ENCODE results near the gene NOS1AP. TPM values are rescaled to one million over a fixed set of nuclear protein-coding genes. Genes with fewer than 3 reads are reported as not detected.

NOS1AP gene
- total RNA-seq, 1 experiment from 2014 or later: 2.6 TPM

DNA sequence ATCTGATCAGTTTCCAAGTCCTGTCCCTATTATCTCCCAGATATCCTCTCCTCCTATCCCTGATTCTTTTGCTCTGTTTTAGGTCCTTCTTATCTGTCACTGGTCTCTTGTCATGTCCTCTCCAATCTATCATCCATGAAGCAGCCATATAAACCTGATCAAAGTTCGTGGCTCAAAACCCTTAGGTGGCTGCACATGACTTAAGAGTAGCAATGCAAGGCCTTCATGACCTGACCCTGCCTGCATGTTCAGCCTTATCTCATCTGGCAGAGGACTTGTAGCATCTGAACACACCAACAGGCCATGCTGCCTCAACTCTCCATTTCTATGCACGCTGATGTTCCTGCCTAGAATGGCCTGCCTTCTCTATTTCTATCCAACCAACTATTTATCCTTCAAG lies 65.2 kb downstream of the NOS1AP start:
- H3K9me2 ChIP-seq (replicated peaks; ENCODE audit: low read length): no peaks in the 10 kb centered on the region
- CTCF ChIA-PET: no interaction called here

DNA sequence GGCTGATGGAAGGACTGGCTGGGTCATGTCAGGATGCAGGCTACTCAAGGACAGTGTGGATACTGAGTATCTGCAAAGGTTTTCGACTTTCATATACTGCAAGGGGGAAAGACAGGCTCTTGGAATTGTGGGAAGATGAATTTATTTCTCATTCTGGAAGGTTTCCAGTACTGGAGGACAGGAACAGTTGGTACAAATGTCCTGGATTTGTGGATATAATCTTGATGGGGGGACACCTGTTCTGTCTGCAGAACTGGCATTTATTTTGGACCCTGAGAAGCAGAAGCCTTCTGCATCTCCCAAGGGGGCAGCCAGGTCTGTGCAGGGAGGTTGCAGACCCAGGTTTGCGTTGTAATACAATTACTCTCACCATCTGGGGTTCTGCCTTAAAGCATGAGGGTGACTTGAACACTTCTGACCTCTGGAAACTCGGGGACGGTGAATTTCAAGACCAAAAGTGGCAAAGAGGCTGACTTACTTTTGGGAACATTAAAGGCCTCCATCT lies 65.8 kb downstream of the NOS1AP start:
- H3K9me3 ChIP-seq (ENCODE audit: low read length): no peaks in the 10 kb centered on the region
- H3K4me1 ChIP-seq (ENCODE audit: insufficient read depth, low read length): peaks cover 46% of the 10 kb centered on the region
- H2AFZ ChIP-seq (ENCODE audit: low read length): no peak overlapping the region
- H3K4me2 ChIP-seq (ENCODE audit: low read length): no peak overlapping the region
- no peaks in the 10 kb centered on the region for H4K20me1 ChIP-seq (ENCODE audit: low read length)
- intact Hi-C loops (cut with micrococcal nuclease): loop anchor here (5.0 kb wide), 1 partner anchor 43 kb away; no protein-coding TSS in a partner anchor
- no peak for ATAC-seq
- H3F3A ChIP-seq (ENCODE audit: low read length, unreplicated experiment): no peaks in the 10 kb centered on the region
- H3K79me2 ChIP-seq (ENCODE audit: low read length): 0 out of 2 replicates have a peak, but pooled peaks cover 7% of the 10 kb centered on the region
- no peak overlapping the region for H3K27ac ChIP-seq (ENCODE audit: low read length)
- POLR2A ChIA-PET (ENCODE audit: unreplicated experiment): no interaction called here
- no peaks in the 10 kb centered on the region for H3K27me3 ChIP-seq (ENCODE audit: low read length)
- H3K36me3 ChIP-seq (ENCODE audit: low read depth, low read length): no peaks in the 10 kb centered on the region
- H3K4me3 ChIP-seq (ENCODE audit: low read length): no peak overlapping the region
- CTCF ChIA-PET: no interaction called here
- no TSS peak for BruUV-seq (replicated peaks)
- DNase-seq: no peak
- TF ChIP-seq EZH2 (IDR thresholded peaks at IDR 0.05; ENCODE audit: low read length, unreplicated experiment): no peak
- TF ChIP-seq EZH2phosphoT487 (IDR thresholded peaks at IDR 0.05; ENCODE audit: borderline replicate concordance, low read length): no peak
- TF ChIP-seq, protein P1, sequence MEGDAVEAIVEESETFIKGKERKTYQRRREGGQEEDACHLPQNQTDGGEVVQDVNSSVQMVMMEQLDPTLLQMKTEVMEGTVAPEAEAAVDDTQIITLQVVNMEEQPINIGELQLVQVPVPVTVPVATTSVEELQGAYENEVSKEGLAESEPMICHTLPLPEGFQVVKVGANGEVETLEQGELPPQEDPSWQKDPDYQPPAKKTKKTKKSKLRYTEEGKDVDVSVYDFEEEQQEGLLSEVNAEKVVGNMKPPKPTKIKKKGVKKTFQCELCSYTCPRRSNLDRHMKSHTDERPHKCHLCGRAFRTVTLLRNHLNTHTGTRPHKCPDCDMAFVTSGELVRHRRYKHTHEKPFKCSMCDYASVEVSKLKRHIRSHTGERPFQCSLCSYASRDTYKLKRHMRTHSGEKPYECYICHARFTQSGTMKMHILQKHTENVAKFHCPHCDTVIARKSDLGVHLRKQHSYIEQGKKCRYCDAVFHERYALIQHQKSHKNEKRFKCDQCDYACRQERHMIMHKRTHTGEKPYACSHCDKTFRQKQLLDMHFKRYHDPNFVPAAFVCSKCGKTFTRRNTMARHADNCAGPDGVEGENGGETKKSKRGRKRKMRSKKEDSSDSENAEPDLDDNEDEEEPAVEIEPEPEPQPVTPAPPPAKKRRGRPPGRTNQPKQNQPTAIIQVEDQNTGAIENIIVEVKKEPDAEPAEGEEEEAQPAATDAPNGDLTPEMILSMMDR (conservative IDR thresholded peaks at IDR 0.05; ENCODE audit: low read depth, low read length): no peak
- no peak overlapping the region for H3K9ac ChIP-seq (ENCODE audit: low read length)
- H3K9me2 ChIP-seq (replicated peaks; ENCODE audit: low read length): no peaks in the 10 kb centered on the region

More for the DNA sequence above, 65.2 kb downstream of the NOS1AP start:
- ATAC-seq: no peak
- no TSS peak for BruUV-seq (replicated peaks)
- Histone ChIP-seq H3K4me1 (ENCODE audit: insufficient read depth, low read length) (peaks cover 44% of the 10 kb centered on the region), H3F3A (ENCODE audit: low read length, unreplicated experiment) (no peaks in the 10 kb centered on the region), H3K36me3 (ENCODE audit: low read depth, low read length) (no peaks in the 10 kb centered on the region), H3K27me3 (ENCODE audit: low read length) (no peaks in the 10 kb centered on the region), H3K79me2 (ENCODE audit: low read length) (0 out of 2 replicates have a peak, but pooled peaks cover 7% of the 10 kb centered on the region), H3K9me3 (ENCODE audit: low read length) (no peaks in the 10 kb centered on the region), H4K20me1 (ENCODE audit: low read length) (no peaks in the 10 kb centered on the region), H3K4me2 (ENCODE audit: low read length) (no peak overlapping the region), H3K4me3 (ENCODE audit: low read length) (no peak overlapping the region), H2AFZ (ENCODE audit: low read length) (no peak overlapping the region), H3K9ac (ENCODE audit: low read length) (no peak overlapping the region), H3K27ac (ENCODE audit: low read length) (no peak overlapping the region)
- TF ChIP-seq, protein P1 (conservative IDR thresholded peaks at IDR 0.05; ENCODE audit: low read depth, low read length): no peak
- TF ChIP-seq EZH2phosphoT487 (IDR thresholded peaks at IDR 0.05; ENCODE audit: borderline replicate concordance, low read length): no peak
- POLR2A ChIA-PET (ENCODE audit: unreplicated experiment): no interaction called here
- intact Hi-C loops (cut with micrococcal nuclease): loop anchor here (5.0 kb wide), 1 partner anchor 42 kb away; no protein-coding TSS in a partner anchor
- DNase-seq: no peak

DNA sequence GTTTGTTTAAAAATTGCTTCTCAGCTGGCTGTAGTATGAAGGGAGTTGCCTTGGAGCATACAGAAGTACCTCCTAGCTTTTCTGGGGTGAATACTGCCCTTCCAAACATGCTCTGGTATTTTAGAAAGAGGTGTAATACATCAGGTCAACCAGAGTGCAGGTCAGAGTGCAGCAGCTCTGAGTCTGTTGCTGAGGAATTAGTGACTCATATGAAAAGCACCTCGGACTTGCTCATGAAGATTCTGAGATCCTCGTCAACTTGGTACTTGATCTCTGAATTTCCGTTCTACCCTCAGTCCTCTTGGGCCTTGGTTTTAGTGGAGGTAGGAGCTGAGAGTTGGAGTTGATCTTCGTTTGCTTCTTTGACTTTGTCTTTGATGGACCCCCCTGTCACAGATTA lies 67.3 kb downstream of the NOS1AP start:
- POLR2A ChIA-PET (ENCODE audit: unreplicated experiment): interaction anchor here (0.9 kb wide), 1 partner anchor 157 kb away, joined by 3 read pairs; no protein-coding TSS in a partner anchor
- peak overlapping the region; percentile 11; the same call in 1 of the 2 replicates for H2AFZ ChIP-seq (ENCODE audit: low read length)
- H3K4me1 ChIP-seq (ENCODE audit: insufficient read depth, low read length): peaks cover 57% of the 10 kb centered on the region

More for the DNA sequence above, 67.3 kb downstream of the NOS1AP start:
- CTCF ChIA-PET: no interaction called here
- no peaks in the 10 kb centered on the region for H3K36me3 ChIP-seq (ENCODE audit: low read depth, low read length)
- no peaks in the 10 kb centered on the region for H3K9me2 ChIP-seq (replicated peaks; ENCODE audit: low read length)
- H4K20me1 ChIP-seq (ENCODE audit: low read length): no peaks in the 10 kb centered on the region
- no peaks in the 10 kb centered on the region for H3K9me3 ChIP-seq (ENCODE audit: low read length)
- peak overlapping the region; percentile 30 for H3K27ac ChIP-seq (ENCODE audit: low read length)
- H3K4me3 ChIP-seq (ENCODE audit: low read length): no peak overlapping the region
- no peaks in the 10 kb centered on the region for H3K27me3 ChIP-seq (ENCODE audit: low read length)
- no TSS peak for BruUV-seq (replicated peaks)
- peak overlapping the region; percentile 55 for H3K4me2 ChIP-seq (ENCODE audit: low read length)
- H3K79me2 ChIP-seq (ENCODE audit: low read length): 0 out of 2 replicates have a peak, but pooled peaks cover 7% of the 10 kb centered on the region
- ATAC-seq (peak; percentile 89), DNase-seq (peak; percentile 91)
- TF ChIP-seq, protein P1 (conservative IDR thresholded peaks at IDR 0.05; ENCODE audit: low read depth, low read length): no peak
- no peak for TF ChIP-seq EZH2 (IDR thresholded peaks at IDR 0.05; ENCODE audit: low read length, unreplicated experiment)
- no peak for TF ChIP-seq EZH2phosphoT487 (IDR thresholded peaks at IDR 0.05; ENCODE audit: borderline replicate concordance, low read length)
- no peak overlapping the region for H3K9ac ChIP-seq (ENCODE audit: low read length)
- no peaks in the 10 kb centered on the region for H3F3A ChIP-seq (ENCODE audit: low read length, unreplicated experiment)
- intact Hi-C loops (cut with micrococcal nuclease): loop anchor here (2.0 to 5.0 kb wide), 2 partner anchors 44 to 66 kb away; no protein-coding TSS in a partner anchor
